A549 (cell line): ENCODE results near the gene RHOBTB1.

Experiments used
- CTCF ChIP-seq: fragments of >200 bp; sonication (Bioruptor Twin); formaldehyde crosslinking; IDR thresholded peaks from 3 replicates; pipeline ENCODE4 v1.5.1; 2016
- KDM1A ChIP-seq: fragments of 200-600 bp; sonication (generic); IDR thresholded peaks from 2 replicates; pipeline ENCODE4 v1.6.1; 2016; ENCODE audit warnings: low read depth, mild to moderate bottlenecking
- MAX ChIP-seq: IDR thresholded peaks from 2 replicates; pipeline ENCODE4 v1.6.1; 2012
- POLR2A ChIP-seq: IDR thresholded peaks from 2 replicates; pipeline ENCODE4 v1.6.1; 2012; ENCODE audit warnings: mild to moderate bottlenecking, low read length

- TF ChIP-seq KDM1A = no peak
- no peak for TF ChIP-seq CTCF
- TF ChIP-seq MAX = no peak
- no peak for TF ChIP-seq POLR2A
These were observed 70.2 kb downstream of the RHOBTB1 start for GRCh38 chr10:60873758-60874157.
